Osteoblast (primary cell): Measurements from ENCODE around the gene RIC3. TPM values are rescaled to one million over a fixed set of nuclear protein-coding genes. Genes with fewer than 3 reads are reported as not detected.

ENCODE experiments used
- DNase-seq: peaks from one replicate; pipeline ENCODE4 v3.0.0; 2011; ENCODE audit warnings: low spot score, mixed read lengths; ENCODE audit not compliant: insufficient read length; ENCODE audit errors: missing footprints
- H2AFZ ChIP-seq: 2 replicates; pipeline ENCODE4 v1.6.0; 2011; ENCODE audit warnings: mild to moderate bottlenecking, low read length
- H3K27ac ChIP-seq: 2 replicates; pipeline ENCODE4 v1.5.1; 2011; ENCODE audit warnings: mild to moderate bottlenecking, low read depth, low read length, moderate library complexity
- H3K27me3 ChIP-seq: 2 replicates; pipeline ENCODE4 v1.6.0; 2012; ENCODE audit warnings: mild to moderate bottlenecking, control low read depth, inconsistent platforms, low read length, moderate library complexity; ENCODE audit not compliant: insufficient read depth
- H3K36me3 ChIP-seq: 2 replicates; pipeline ENCODE4 v1.5.1; 2011; ENCODE audit warnings: mild to moderate bottlenecking, low read length, control low read depth, moderate library complexity; ENCODE audit not compliant: insufficient read depth
- H3K4me1 ChIP-seq: 2 replicates; pipeline ENCODE4 v1.5.1; 2011; ENCODE audit warnings: mild to moderate bottlenecking, low read length, control low read depth, moderate library complexity; ENCODE audit not compliant: insufficient read depth
- H3K4me2 ChIP-seq: 2 replicates; pipeline ENCODE4 v1.6.0; 2011; ENCODE audit warnings: mild to moderate bottlenecking, low read length; ENCODE audit not compliant: insufficient read depth
- H3K4me3 ChIP-seq: fragments of 200-600 bp; sonication (generic); 3 replicates; pipeline ENCODE4 v1.5.1; 2012; ENCODE audit warnings: mild to moderate bottlenecking, low read length, inconsistent platforms; ENCODE audit not compliant: insufficient read depth
- H3K79me2 ChIP-seq: 2 replicates; pipeline ENCODE4 v1.6.0; 2012; ENCODE audit warnings: mild to moderate bottlenecking, low read length, control low read depth, inconsistent platforms; ENCODE audit not compliant: insufficient read depth
- H3K9me3 ChIP-seq: 2 replicates; pipeline ENCODE4 v1.5.1; 2011; ENCODE audit warnings: low read depth, low read length, control low read depth
- H4K20me1 ChIP-seq: 2 replicates; pipeline ENCODE4 v1.6.0; 2012; ENCODE audit warnings: mild to moderate bottlenecking, low read length, control low read depth; ENCODE audit not compliant: insufficient read depth
- total RNA-seq: library from RNA; depleted of rRNA; stranded (reverse); fragments of >200 nt; gene quantifications from 2 replicates; pipeline ENCODE4 v1.2.3, GENCODE V29; 2012
- TF ChIP-seq, protein P1 (sequence below): IDR thresholded peaks from 2 replicates; pipeline ENCODE4 v1.5.1; 2011; ENCODE audit warnings: mild to moderate bottlenecking, low read depth, low read length, moderate library complexity; ENCODE audit errors: extremely low read depth

Gene RIC3
- total RNA-seq, 1 donor: not detected

- Histone ChIP-seq H3K79me2 (no peaks in the 10 kb centered on the region), H3K4me2 (no peak overlapping the region), H2AFZ (no peak overlapping the region), H3K9me3 (no peaks in the 10 kb centered on the region), H3K4me1 (no peaks in the 10 kb centered on the region), H3K36me3 (no peaks in the 10 kb centered on the region), H3K4me3 (no peak overlapping the region), H3K27ac (no peak overlapping the region), H3K27me3 (peaks cover 3% of the 10 kb centered on the region), H4K20me1 (no peaks in the 10 kb centered on the region)
- TF ChIP-seq, protein P1, sequence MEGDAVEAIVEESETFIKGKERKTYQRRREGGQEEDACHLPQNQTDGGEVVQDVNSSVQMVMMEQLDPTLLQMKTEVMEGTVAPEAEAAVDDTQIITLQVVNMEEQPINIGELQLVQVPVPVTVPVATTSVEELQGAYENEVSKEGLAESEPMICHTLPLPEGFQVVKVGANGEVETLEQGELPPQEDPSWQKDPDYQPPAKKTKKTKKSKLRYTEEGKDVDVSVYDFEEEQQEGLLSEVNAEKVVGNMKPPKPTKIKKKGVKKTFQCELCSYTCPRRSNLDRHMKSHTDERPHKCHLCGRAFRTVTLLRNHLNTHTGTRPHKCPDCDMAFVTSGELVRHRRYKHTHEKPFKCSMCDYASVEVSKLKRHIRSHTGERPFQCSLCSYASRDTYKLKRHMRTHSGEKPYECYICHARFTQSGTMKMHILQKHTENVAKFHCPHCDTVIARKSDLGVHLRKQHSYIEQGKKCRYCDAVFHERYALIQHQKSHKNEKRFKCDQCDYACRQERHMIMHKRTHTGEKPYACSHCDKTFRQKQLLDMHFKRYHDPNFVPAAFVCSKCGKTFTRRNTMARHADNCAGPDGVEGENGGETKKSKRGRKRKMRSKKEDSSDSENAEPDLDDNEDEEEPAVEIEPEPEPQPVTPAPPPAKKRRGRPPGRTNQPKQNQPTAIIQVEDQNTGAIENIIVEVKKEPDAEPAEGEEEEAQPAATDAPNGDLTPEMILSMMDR: no peak
- DNase-seq: no peak
These were observed 42.1 kb downstream of the RIC3 start for GRCh38 chr11:8126649-8127289.

- Histone ChIP-seq H3K79me2 (no peaks in the 10 kb centered on the region), H2AFZ (no peak overlapping the region), H3K27ac (no peak overlapping the region), H3K36me3 (no peaks in the 10 kb centered on the region), H4K20me1 (no peaks in the 10 kb centered on the region), H3K4me2 (no peak overlapping the region), H3K4me1 (no peaks in the 10 kb centered on the region), H3K4me3 (no peak overlapping the region), H3K27me3 (no peaks in the 10 kb centered on the region), H3K9me3 (no peaks in the 10 kb centered on the region)
- TF ChIP-seq, protein P1: no peak
- no peak for DNase-seq
These were observed 46.6 kb downstream of the RIC3 start for GRCh38 chr11:8122173-8122764.

GRCh38 chr11:8111636-8112035, 57.2 kb downstream of the RIC3 start:
- H3K79me2 ChIP-seq: no peaks in the 10 kb centered on the region
- H3K27me3 ChIP-seq: peaks cover 2% of the 10 kb centered on the region
- H3K27ac ChIP-seq: no peak overlapping the region
- no peaks in the 10 kb centered on the region for H3K9me3 ChIP-seq
- DNase-seq: no peak
- no peaks in the 10 kb centered on the region for H4K20me1 ChIP-seq
- TF ChIP-seq, protein P1: no peak
- no peak overlapping the region for H2AFZ ChIP-seq
- H3K4me3 ChIP-seq: no peak overlapping the region
- no peaks in the 10 kb centered on the region for H3K4me1 ChIP-seq
- H3K36me3 ChIP-seq: no peaks in the 10 kb centered on the region
- H3K4me2 ChIP-seq: no peak overlapping the region

DNA sequence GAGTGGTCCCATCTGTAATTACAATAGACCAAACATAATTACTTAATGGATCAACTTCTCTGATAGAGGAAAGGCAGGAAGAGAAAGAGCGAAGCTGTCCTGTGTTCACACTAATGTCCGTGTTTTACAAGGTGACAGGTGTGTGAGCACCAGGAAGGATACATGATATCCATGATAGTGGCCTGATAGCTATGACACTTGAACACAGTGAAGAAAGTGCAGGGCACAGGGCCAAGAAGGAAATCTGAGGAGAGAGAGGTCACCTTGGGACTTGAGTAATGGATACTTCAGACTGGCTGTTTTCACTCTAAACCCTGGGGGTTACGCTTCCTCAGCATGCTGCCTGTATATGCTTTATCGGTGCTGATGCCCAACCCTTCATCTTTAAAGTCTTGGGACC, 58.4 kb downstream of the RIC3 start:
- Histone ChIP-seq H3K79me2 (no peaks in the 10 kb centered on the region), H3K9me3 (no peaks in the 10 kb centered on the region), H3K27ac (no peak overlapping the region), H3K4me2 (no peak overlapping the region), H4K20me1 (no peaks in the 10 kb centered on the region), H3K4me1 (no peaks in the 10 kb centered on the region), H3K4me3 (no peak overlapping the region), H3K27me3 (peaks cover 2% of the 10 kb centered on the region), H3K36me3 (no peaks in the 10 kb centered on the region), H2AFZ (no peak overlapping the region)
- no peak for DNase-seq
- TF ChIP-seq, protein P1: no peak
